OCI-LY1 (cell line): ENCODE results near the gene ZC3H18.

ENCODE experiments used
- H2AFZ ChIP-seq: fragments of 200-600 bp; sonication (generic), shearing (Covaris generic); 2 replicates; pipeline ENCODE4 v1.6.0; 2014; ENCODE audit warnings: antibody characterized with exemption, mild to moderate bottlenecking, low read length
- H3F3A ChIP-seq: fragments of 200-600 bp; sonication (generic), shearing (Covaris generic); 2 replicates; pipeline ENCODE4 v1.6.0; 2014; ENCODE audit warnings: mild to moderate bottlenecking, antibody characterized with exemption, low read length, moderate library complexity; ENCODE audit not compliant: insufficient read depth
- H3K27ac ChIP-seq: fragments of 200-600 bp; sonication (generic); 2 replicates; pipeline ENCODE4 v1.5.1; 2014; ENCODE audit warnings: low read length, mixed run types, mild to moderate bottlenecking, low read depth; ENCODE audit not compliant: poor library complexity, severe bottlenecking
- H3K27me3 ChIP-seq: fragments of 200-600 bp; sonication (generic); 2 replicates; pipeline ENCODE4 v1.6.0; 2014; ENCODE audit warnings: antibody characterized with exemption, mild to moderate bottlenecking, low read length, moderate library complexity; ENCODE audit not compliant: insufficient read depth
- H3K36me3 ChIP-seq: fragments of 200-600 bp; sonication (generic); 2 replicates; pipeline ENCODE4 v1.6.1; 2014; ENCODE audit warnings: mild to moderate bottlenecking, antibody characterized with exemption, low read length, moderate library complexity, mixed read lengths; ENCODE audit not compliant: insufficient read depth
- H3K4me1 ChIP-seq: fragments of 200-600 bp; sonication (generic); 2 replicates; pipeline ENCODE4 v1.5.1; 2014; ENCODE audit warnings: mild to moderate bottlenecking, low read length, moderate library complexity; ENCODE audit not compliant: insufficient read depth, severe bottlenecking
- H3K4me2 ChIP-seq: fragments of 200-600 bp; sonication (generic), shearing (Covaris generic); 2 replicates; pipeline ENCODE4 v1.6.1; 2014; ENCODE audit warnings: low read length
- H3K4me3 ChIP-seq: fragments of 200-600 bp; sonication (generic); 2 replicates; pipeline ENCODE4 v1.5.1; 2014; ENCODE audit warnings: low read length, low read depth, mild to moderate bottlenecking, mixed read lengths; ENCODE audit not compliant: poor library complexity, severe bottlenecking
- H3K79me2 ChIP-seq: fragments of 200-600 bp; shearing (Covaris generic); 2 replicates; pipeline ENCODE4 v1.6.1; 2016; ENCODE audit warnings: mixed run types, low read length, mixed read lengths; ENCODE audit not compliant: insufficient read depth
- H3K9ac ChIP-seq: fragments of 200-600 bp; sonication (generic), shearing (Covaris generic); 2 replicates; pipeline ENCODE4 v1.6.1; 2014; ENCODE audit warnings: mild to moderate bottlenecking, low read length, mixed read lengths
- H3K9me2 ChIP-seq: fragments of 200-600 bp; sonication (generic), shearing (Covaris generic); 2 replicates; pipeline ENCODE4 v1.6.1; 2014; ENCODE audit warnings: low read depth, mild to moderate bottlenecking, low read length, mixed read lengths
- H3K9me3 ChIP-seq: fragments of 200-600 bp; shearing (Covaris generic); 2 replicates; pipeline ENCODE4 v1.6.1; 2014; ENCODE audit warnings: low read length, mixed read lengths
- H4K20me1 ChIP-seq: fragments of 200-600 bp; sonication (generic), shearing (Covaris generic); 2 replicates; pipeline ENCODE4 v1.6.0; 2016; ENCODE audit warnings: mild to moderate bottlenecking, low read length; ENCODE audit not compliant: insufficient read depth
- EZH2 ChIP-seq: fragments of 200-600 bp; sonication (generic), shearing (Covaris generic); IDR thresholded peaks from 2 replicates; pipeline ENCODE4 v1.8.0; 2017; ENCODE audit warnings: borderline replicate concordance, mixed run types, mild to moderate bottlenecking, antibody characterized with exemption, low read length, moderate library complexity, mixed read lengths
- TF ChIP-seq, protein P1 (sequence below): fragments of 200-600 bp; sonication (generic), shearing (Covaris generic); IDR thresholded peaks from 2 replicates; pipeline ENCODE4 v1.5.1; 2017; ENCODE audit warnings: mild to moderate bottlenecking, antibody characterized with exemption, low read length, moderate library complexity, mixed read lengths

The ZC3H18 gene

DNA sequence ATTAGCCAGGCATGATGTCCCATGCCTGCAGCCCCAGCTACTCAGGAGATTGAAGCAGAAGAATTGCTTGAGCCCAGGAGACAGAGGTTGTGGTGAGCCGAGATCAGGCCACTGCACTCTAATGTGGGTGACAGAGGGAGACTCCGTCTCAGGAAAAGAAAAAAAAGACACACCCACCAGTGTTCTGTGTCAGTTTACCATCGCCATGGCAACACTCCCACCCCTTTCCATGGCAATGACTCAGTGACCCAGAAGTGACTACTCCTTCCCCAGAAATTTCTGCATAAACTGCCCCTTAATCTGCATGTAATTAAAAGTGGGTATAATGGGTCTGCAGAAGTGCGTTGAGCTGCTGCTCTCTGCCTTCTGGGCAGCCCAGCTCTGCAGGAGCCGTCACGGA is 4.0 kb upstream of the ZC3H18 start:
- Histone ChIP-seq H3K9me2 (no peaks in the 10 kb centered on the region), H3K36me3 (no peaks in the 10 kb centered on the region; the same call in 1 of the 2 replicates), H3K9ac (no peak overlapping the region), H3K4me3 (no peak overlapping the region), H3F3A (no peaks in the 10 kb centered on the region), H3K27me3 (0 out of 2 replicates have a peak, but pooled peaks cover 4% of the 10 kb centered on the region), H3K4me2 (no peak overlapping the region), H3K27ac (no peak overlapping the region), H3K79me2 (peaks cover 7% of the 10 kb centered on the region), H3K9me3 (no peaks in the 10 kb centered on the region), H4K20me1 (no peaks in the 10 kb centered on the region), H2AFZ (no peak overlapping the region), H3K4me1 (peaks cover 12% of the 10 kb centered on the region)
- no peak for TF ChIP-seq EZH2
- TF ChIP-seq, protein P1, sequence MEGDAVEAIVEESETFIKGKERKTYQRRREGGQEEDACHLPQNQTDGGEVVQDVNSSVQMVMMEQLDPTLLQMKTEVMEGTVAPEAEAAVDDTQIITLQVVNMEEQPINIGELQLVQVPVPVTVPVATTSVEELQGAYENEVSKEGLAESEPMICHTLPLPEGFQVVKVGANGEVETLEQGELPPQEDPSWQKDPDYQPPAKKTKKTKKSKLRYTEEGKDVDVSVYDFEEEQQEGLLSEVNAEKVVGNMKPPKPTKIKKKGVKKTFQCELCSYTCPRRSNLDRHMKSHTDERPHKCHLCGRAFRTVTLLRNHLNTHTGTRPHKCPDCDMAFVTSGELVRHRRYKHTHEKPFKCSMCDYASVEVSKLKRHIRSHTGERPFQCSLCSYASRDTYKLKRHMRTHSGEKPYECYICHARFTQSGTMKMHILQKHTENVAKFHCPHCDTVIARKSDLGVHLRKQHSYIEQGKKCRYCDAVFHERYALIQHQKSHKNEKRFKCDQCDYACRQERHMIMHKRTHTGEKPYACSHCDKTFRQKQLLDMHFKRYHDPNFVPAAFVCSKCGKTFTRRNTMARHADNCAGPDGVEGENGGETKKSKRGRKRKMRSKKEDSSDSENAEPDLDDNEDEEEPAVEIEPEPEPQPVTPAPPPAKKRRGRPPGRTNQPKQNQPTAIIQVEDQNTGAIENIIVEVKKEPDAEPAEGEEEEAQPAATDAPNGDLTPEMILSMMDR: no peak

DNA sequence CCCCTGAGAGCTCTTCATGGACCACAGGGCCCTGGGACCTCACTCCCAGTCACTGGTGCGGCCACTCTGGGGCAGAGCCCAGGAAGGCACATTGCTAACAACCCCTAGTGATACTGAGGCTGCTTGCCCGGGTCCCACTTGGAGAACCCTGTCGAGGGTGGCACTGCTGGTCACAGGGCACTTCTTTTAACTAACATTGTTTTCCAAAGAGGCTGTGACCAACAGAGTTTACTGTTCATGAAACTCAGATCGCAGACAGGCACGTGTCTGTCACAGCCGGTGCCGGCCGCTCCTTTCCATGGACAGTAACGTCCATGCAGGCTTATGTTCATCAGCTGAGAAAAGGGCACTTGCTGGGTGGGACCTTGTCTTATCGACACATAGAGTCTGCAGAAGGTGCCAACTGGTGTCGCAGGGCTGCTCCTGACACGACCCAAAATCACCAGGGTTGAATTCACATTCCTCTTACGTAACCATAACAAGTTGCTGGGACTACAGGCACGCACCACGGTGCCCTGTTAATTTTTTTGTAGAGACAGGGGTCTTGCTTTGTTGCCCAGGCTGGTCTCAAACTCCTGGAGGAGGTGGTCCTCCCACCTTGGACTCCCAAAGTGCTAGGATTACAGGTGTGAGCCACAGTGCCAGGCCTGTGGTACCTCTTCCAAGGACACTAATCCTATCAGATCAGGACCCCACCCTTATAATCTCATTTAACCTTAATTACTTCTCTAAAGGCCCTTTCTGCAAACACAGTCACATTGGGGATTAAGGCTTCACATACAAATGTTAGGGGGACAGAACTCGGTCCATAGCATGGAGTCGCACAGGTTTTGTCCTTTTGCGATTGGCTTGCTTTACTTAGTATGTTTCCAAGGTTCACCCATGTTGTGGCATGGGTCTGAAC is 1.2 kb upstream of the ZC3H18 start:
- H3K27ac ChIP-seq: no peak overlapping the region
- H3K9me2 ChIP-seq: no peaks in the 10 kb centered on the region
- TF ChIP-seq, protein P1: no peak
- no peak for TF ChIP-seq EZH2

DNA sequence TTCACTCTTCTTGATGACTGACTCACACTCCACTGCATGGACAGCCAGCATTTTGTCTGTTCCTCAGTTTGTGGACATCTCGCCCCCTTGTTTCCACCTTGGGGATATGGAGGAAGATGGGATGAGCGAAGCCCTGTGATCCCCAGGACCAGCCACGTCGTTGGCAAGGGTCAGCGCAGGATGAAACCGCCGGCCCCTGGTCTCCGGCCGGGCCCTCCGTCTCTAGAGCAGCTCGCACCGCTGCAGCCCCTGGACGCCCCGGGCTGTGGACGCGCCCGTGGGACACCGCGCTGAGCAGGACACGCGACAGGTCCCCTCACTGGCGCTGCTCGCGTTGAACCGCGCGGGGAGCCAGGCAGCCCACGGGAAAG is 604 bp upstream of the ZC3H18 start:
- TF ChIP-seq EZH2: no peak
- TF ChIP-seq, protein P1: no peak
- Histone ChIP-seq H3K9ac (peak overlapping the region; percentile 84), H3K27me3 (no peaks in the 10 kb centered on the region), H3K4me2 (peak overlapping the region; percentile 88), H3K4me3 (peak overlapping the region; percentile 68), H3F3A (no peaks in the 10 kb centered on the region), H3K36me3 (peaks cover 29% of the 10 kb centered on the region), H3K4me1 (peaks cover 25% of the 10 kb centered on the region), H3K27ac (no peak overlapping the region), H3K79me2 (peaks cover 34% of the 10 kb centered on the region), H2AFZ (no peak overlapping the region), H3K9me3 (no peaks in the 10 kb centered on the region), H3K9me2 (no peaks in the 10 kb centered on the region), H4K20me1 (0 out of 2 replicates have a peak, but pooled peaks cover 3% of the 10 kb centered on the region)

More for the DNA sequence above, 1.2 kb upstream of the ZC3H18 start:
- Histone ChIP-seq H2AFZ (no peak overlapping the region), H3K4me3 (peak overlapping the region; percentile 68), H3K27me3 (no peaks in the 10 kb centered on the region), H3K4me2 (peak overlapping the region; percentile 88), H3F3A (no peaks in the 10 kb centered on the region), H3K4me1 (peaks cover 25% of the 10 kb centered on the region), H3K9ac (peak overlapping the region; percentile 84), H3K79me2 (peaks cover 33% of the 10 kb centered on the region), H3K9me3 (no peaks in the 10 kb centered on the region), H3K36me3 (peaks cover 25% of the 10 kb centered on the region), H4K20me1 (0 out of 2 replicates have a peak, but pooled peaks cover 3% of the 10 kb centered on the region)
